ENCODE data around the gene MPPED1.

DNA sequence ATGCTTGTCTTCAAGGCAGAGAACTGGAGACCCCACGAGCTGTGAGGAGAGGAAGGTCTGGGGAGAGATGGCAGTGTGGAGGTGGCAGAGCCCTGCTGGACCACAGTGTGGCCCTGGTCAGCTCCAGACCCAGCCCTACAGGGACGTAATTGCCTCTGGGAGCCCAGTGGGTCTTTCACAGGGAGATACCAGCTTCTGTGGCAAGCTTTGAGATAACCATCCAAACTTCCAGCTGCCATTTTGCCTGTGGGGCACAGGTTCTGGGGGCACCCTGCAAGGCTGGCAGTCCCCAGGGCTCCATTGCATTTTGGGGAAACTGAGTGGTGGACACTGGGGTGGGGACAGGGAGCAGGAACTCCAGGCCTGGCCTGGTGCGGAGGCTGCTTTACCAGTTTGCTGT is 10.2 kb upstream of the MPPED1 start:
- TF ChIP-seq CTCF (IDR thresholded peaks at IDR 0.05) (no peak), POLR2A (IDR thresholded peaks at IDR 0.05) (no peak), POLR2AphosphoS5 (IDR thresholded peaks at IDR 0.05) (no peak)

Data from suprapubic skin (tissue), 4 donors.